IPS DF 19.7 (cell line): ENCODE results near the gene PON2.
A peak's percentile ranks its signal among the peaks of the same experiment; 100 is the strongest.
"Not testable (repeated sequence)": the region's sequence is repeated elsewhere in the genome, so short reads cannot be mapped to it uniquely, and the experiment has no call there.

Source experiments
- DNase-seq: peaks from one replicate; pipeline ENCODE4 v3.0.0-alpha.2; 2013; ENCODE audit warnings: low read depth, low spot score

Gene PON2

GRCh38 chr7:95434557-95435421, at the start of gene PON2:
Gene PON2 (minus strand): TSS chr7:95435028. CDS start chr7:95434951, 77 bp downstream.
- peak; percentile 71 for DNase-seq

GRCh38 chr7:95482424-95482823, 47.6 kb upstream of the PON2 start:
- DNase-seq: no peak

GRCh38 chr7:95481271-95482165, 46.7 kb upstream of the PON2 start:
- no peak for DNase-seq

- DNase-seq: no peak
Measured at GRCh38 chr7:95479992-95480624, 45.3 kb upstream of the PON2 start.

GRCh38 chr7:95478272-95479037, 43.6 kb upstream of the PON2 start:
- peak; percentile 33 for DNase-seq

- peak; percentile 17 for DNase-seq
Measured at GRCh38 chr7:95476904-95477594, 42.2 kb upstream of the PON2 start.

GRCh38 chr7:95476072-95476847, 41.4 kb upstream of the PON2 start:
- no peak for DNase-seq

- no peak for DNase-seq
Measured at GRCh38 chr7:95473276-95473985, 38.6 kb upstream of the PON2 start.

GRCh38 chr7:95472581-95473161, 37.8 kb upstream of the PON2 start:
- DNase-seq: no peak

GRCh38 chr7:95471071-95471470, 36.2 kb upstream of the PON2 start:
- no peak for DNase-seq

GRCh38 chr7:95470452-95470851, 35.6 kb upstream of the PON2 start:
- no peak for DNase-seq

- DNase-seq: no peak
Measured at GRCh38 chr7:95469848-95470247, 35.0 kb upstream of the PON2 start.

GRCh38 chr7:95469187-95469586, 34.4 kb upstream of the PON2 start:
- no peak for DNase-seq

- no peak for DNase-seq
Measured at GRCh38 chr7:95467912-95468607, 33.2 kb upstream of the PON2 start.

GRCh38 chr7:95460653-95461052, 25.8 kb upstream of the PON2 start:
- DNase-seq: not testable (repeated sequence)

GRCh38 chr7:95457947-95458346, 23.1 kb upstream of the PON2 start:
- no peak for DNase-seq

GRCh38 chr7:95454438-95455045, 19.7 kb upstream of the PON2 start:
- DNase-seq: no peak

- DNase-seq: no peak
Measured at GRCh38 chr7:95446618-95447017, 11.8 kb upstream of the PON2 start.
